B cell (primary cell): Measurements from ENCODE around the gene TLE3. TPM values are rescaled to one million over a fixed set of nuclear protein-coding genes. Genes with fewer than 3 reads are reported as not detected.
A peak's percentile ranks its signal among the peaks of the same experiment; 100 is the strongest.

Source experiments
- ATAC-seq: fragments of 200-7000 bp; cut with Tn5 transposase; one replicate; pipeline ENCODE4 v1.10.0; 2021; ENCODE audit warnings: low read depth, mild to moderate bottlenecking, moderate number of reproducible peaks, moderate library complexity
- CTCF ChIA-PET: fragments of 350-600 bp; sonication (Branson Sonifier 250); formaldehyde crosslinking; loops from one replicate; lab custom pipeline; 2021; ENCODE audit warnings: antibody characterized with exemption, inconsistent platforms; lab: Charles Lee
- POLR2A ChIA-PET: fragments of 350-600 bp; sonication (Branson Sonifier 250); formaldehyde crosslinking; loops from one replicate; lab custom pipeline; 2021; ENCODE audit warnings: antibody characterized with exemption; lab: Charles Lee
- DNase-seq: peaks from one replicate; pipeline ENCODE4 v3.0.0; 2013
- H2AFZ ChIP-seq: 2 replicates; pipeline ENCODE4 v1.6.1; 2012; ENCODE audit warnings: mild to moderate bottlenecking, low read depth, low read length; ENCODE audit not compliant: insufficient read depth, poor library complexity, severe bottlenecking
- H3K27ac ChIP-seq, 2 donors: 1 replicate in 1 of 2; 2 replicates in 1 of 2; pipeline ENCODE4 v1.5.1; 2012 to 2013; ENCODE audit warnings: low read length in 2 of 2, mild to moderate bottlenecking in 2 of 2, moderate library complexity in 1 of 2
- H3K27me3 ChIP-seq, 4 experiments: fragments of 200-600 bp in 1 of 4; sonication (generic) in 1 of 4; replicated peaks in 1 of 4; 1 replicate in 2 of 4; 2 replicates in 2 of 4; pipeline versions ENCODE4 v1.6.1 to v1.7.0; 2013 to 2016; ENCODE audit warnings: low read length in 3 of 4, mild to moderate bottlenecking in 2 of 4, mixed read lengths in 1 of 4, moderate library complexity in 1 of 4; ENCODE audit not compliant: insufficient read depth in 4 of 4, control insufficient read depth in 3 of 4; ENCODE audit errors: control extremely low read depth in 1 of 4
- H3K36me3 ChIP-seq, 2 experiments: replicated peaks in 1 of 2; 1 replicate in 1 of 2; 2 replicates in 1 of 2; pipeline versions ENCODE4 v1.6.1 to v1.7.1; 2013; ENCODE audit warnings: low read length in 1 of 2; ENCODE audit not compliant: insufficient read depth in 2 of 2, control insufficient read depth in 1 of 2; ENCODE audit errors: control extremely low read depth in 1 of 2, extremely low read depth in 1 of 2
- H3K4me1 ChIP-seq, 2 donors: fragments of 200-600 bp in 1 of 2; sonication (generic) in 1 of 2; 1 replicate in 1 of 2; 2 replicates in 1 of 2; pipeline versions ENCODE4 v1.5.1 to v1.6.1; 2013 to 2017; ENCODE audit warnings: low read length in 2 of 2; ENCODE audit not compliant: control insufficient read depth in 2 of 2, insufficient read depth in 2 of 2
- H3K4me2 ChIP-seq: replicated peaks from 2 replicates; pipeline ENCODE3; 2012; ENCODE audit warnings: mild to moderate bottlenecking, low read depth, low read length; ENCODE audit not compliant: poor library complexity, severe bottlenecking
- H3K4me3 ChIP-seq, 5 experiments: fragments of 200-600 bp in 1 of 5; sonication (generic) in 1 of 5; 1 replicate in 3 of 5; 2 replicates in 2 of 5; pipeline versions ENCODE4 v1.5.1 to v1.7.0; 2011 to 2016; ENCODE audit warnings: low read length in 4 of 5, mild to moderate bottlenecking in 4 of 5, low read depth in 2 of 5, control low read depth in 1 of 5, moderate library complexity in 1 of 5; ENCODE audit not compliant: insufficient read depth in 1 of 5; ENCODE audit errors: control extremely low read depth in 1 of 5, extremely low read depth in 1 of 5
- H3K79me2 ChIP-seq: fragments of 200-600 bp; sonication (generic); one replicate; pipeline ENCODE4 v1.6.0; 2016; ENCODE audit warnings: low read length; ENCODE audit not compliant: control insufficient read depth, insufficient read depth
- H3K9ac ChIP-seq: fragments of 200-600 bp; sonication (generic); 2 replicates; pipeline ENCODE4 v1.6.1; 2017; ENCODE audit warnings: mild to moderate bottlenecking, low read length, moderate library complexity
- H3K9me3 ChIP-seq, 3 donors: one replicate each; pipeline versions ENCODE4 v1.6.1 to v1.7.1; 2013; ENCODE audit warnings: low read length in 2 of 3; ENCODE audit not compliant: control insufficient read depth in 2 of 3, insufficient read depth in 1 of 3; ENCODE audit errors: control extremely low read depth in 1 of 3
- H4K20me1 ChIP-seq: 2 replicates; pipeline ENCODE4 v1.6.0; 2012; ENCODE audit warnings: mild to moderate bottlenecking, low read length; ENCODE audit not compliant: insufficient read depth, control insufficient read depth, poor library complexity, severe bottlenecking
- H3K27ac Mint-ChIP-seq: one replicate; pipeline ENCODE4 v1.8.0; 2021; ENCODE audit warnings: mixed read lengths
- H3K27me3 Mint-ChIP-seq: one replicate; pipeline ENCODE4 v1.8.0; 2021; ENCODE audit warnings: mixed read lengths
- H3K4me1 Mint-ChIP-seq: one replicate; pipeline ENCODE4 v1.8.0; 2021; ENCODE audit warnings: mixed read lengths
- H3K4me3 Mint-ChIP-seq: one replicate; pipeline ENCODE4 v1.8.0; 2021; ENCODE audit warnings: mixed read lengths
- H3K9me3 Mint-ChIP-seq: one replicate; pipeline ENCODE4 v1.8.0; 2022; ENCODE audit warnings: mixed read lengths; ENCODE audit not compliant: insufficient read depth
- CTCF ChIP-seq: fragments of 200-600 bp; IDR thresholded peaks from one replicate; pipeline ENCODE4 v1.8.0; 2022; ENCODE audit warnings: antibody characterized with exemption, mild to moderate bottlenecking
- EZH2 ChIP-seq: IDR thresholded peaks from 2 replicates; pipeline ENCODE4 v1.6.1; 2012; ENCODE audit warnings: borderline replicate concordance, low read depth, mild to moderate bottlenecking, moderate library complexity, low read length; ENCODE audit not compliant: insufficient read depth, poor library complexity, severe bottlenecking
- WGBS: methylation state at CpG from one replicate; pipeline ENCODE4 v1.1.5; 2013; ENCODE audit warnings: missing lambda C conversion rate; ENCODE audit not compliant: insufficient coverage; 5-methylcytosine and 5-hydroxymethylcytosine counted together
- intact Hi-C: fragments of 100-400 bp; cut with micrococcal nuclease; formaldehyde crosslinking; loops from one replicate; pipeline ENCODE4 v1.10.0; 2022
- polyA plus RNA-seq: library from polyadenylated mRNA; depleted of rRNA; stranded (reverse); fragments of >200 nt; gene quantifications from 2 replicates; pipeline ENCODE4 v1.2.3, GENCODE V29; 2012
- total RNA-seq, 2 donors: library from RNA; stranded (reverse); fragments of 120-200 nt in 1 of 2; gene quantifications; 1 replicate in 1 of 2; 2 replicates in 1 of 2; pipeline versions ENCODE4 v1.2.3 to v1.2.4, GENCODE V29; 2013 to 2022

TLE3 gene
- total and polyA plus RNA-seq, 2 donors (not counting 1 experiment from before 2014, with no cell fraction given) = 187 to 278 TPM

- peak overlapping the region; percentile 64 for H3K27ac Mint-ChIP-seq
- POLR2A ChIA-PET = no interaction called here
- Histone ChIP-seq H3K4me1 (peaks cover 0 to 3% of the 10 kb centered on the region in 2 donors), H3K9ac (no peak overlapping the region), H3K36me3 (peaks cover 0 to 52% of the 10 kb centered on the region in 2 experiments), H3K9me3 (no peaks in the 10 kb centered on the region), H4K20me1 (no peaks in the 10 kb centered on the region), H2AFZ (no peak overlapping the region), H3K79me2 (no peaks in the 10 kb centered on the region), H3K27me3 (no peaks in the 10 kb centered on the region), H3K4me3 (no peak overlapping the region), H3K4me2 (no peak overlapping the region), H3K27ac (no peak overlapping the region)
- H3K9me3 Mint-ChIP-seq = no peaks in the 10 kb centered on the region
- TF ChIP-seq EZH2 (no peak), CTCF (no peak)
- peaks cover 16% of the 10 kb centered on the region for H3K4me1 Mint-ChIP-seq
- H3K27me3 Mint-ChIP-seq = no peaks in the 10 kb centered on the region
- DNase-seq = no peak
- intact Hi-C loops = no loop called here
- CTCF ChIA-PET = no interaction called here
- no peak for ATAC-seq
- 89% methylated on average over 5 of the region's 5 CpGs for WGBS
- H3K4me3 Mint-ChIP-seq = no peak overlapping the region
These were observed 50.9 kb downstream of the TLE3 start for GRCh38 chr15:70046679-70047369.

GRCh38 chr15:70045045-70045444 lies 52.7 kb downstream of the TLE3 start:
- H3K9me3 Mint-ChIP-seq = no peaks in the 10 kb centered on the region
- no peaks in the 10 kb centered on the region for H3K27me3 ChIP-seq
- H3K9ac ChIP-seq = no peak overlapping the region
- H3K27me3 Mint-ChIP-seq = no peaks in the 10 kb centered on the region
- H3K4me1 ChIP-seq = peaks cover 0 to 5% of the 10 kb centered on the region in 2 donors
- no peaks in the 10 kb centered on the region for H3K9me3 ChIP-seq
- no peak for ATAC-seq
- intact Hi-C loops = no loop called here
- no peak for DNase-seq
- TF ChIP-seq CTCF (no peak), EZH2 (no peak)
- POLR2A ChIA-PET = interaction anchor here (0.5 to 0.9 kb wide), 3 partner anchors 163 to 551 kb away, joined by 3 to 10 read pairs (median 3); no protein-coding TSS in a partner anchor
- H3K79me2 ChIP-seq = no peaks in the 10 kb centered on the region
- H3K4me3 ChIP-seq = no peak overlapping the region
- no peak overlapping the region for H3K27ac ChIP-seq
- no peak overlapping the region for H3K4me2 ChIP-seq
- H3K4me1 Mint-ChIP-seq = peaks cover 25% of the 10 kb centered on the region
- no peak overlapping the region for H2AFZ ChIP-seq
- CTCF ChIA-PET = interaction anchor here (0.6 to 1.2 kb wide), 3 partner anchors 9 to 193 kb away, joined by 3 to 4 read pairs (median 3); no protein-coding TSS in a partner anchor
- H3K36me3 ChIP-seq = peaks cover 0 to 34% of the 10 kb centered on the region in 2 experiments
- H3K4me3 Mint-ChIP-seq = no peak overlapping the region
- no peak overlapping the region for H3K27ac Mint-ChIP-seq
- no peaks in the 10 kb centered on the region for H4K20me1 ChIP-seq
